Subcutaneous adipose tissue (tissue), 4 donors: ENCODE results near the gene TP53RK. TPM values are rescaled to one million over a fixed set of nuclear protein-coding genes. Genes with fewer than 3 reads are reported as not detected.

Source experiments
- total RNA-seq, 4 donors: library from RNA; depleted of rRNA; stranded (reverse); fragments of >200 nt; gene quantifications; one replicate each; pipeline ENCODE4 v1.1.0, GENCODE V29; 2016
- TF ChIP-seq, protein P1 (sequence below): fragments of 450-650 bp; IDR thresholded peaks from one replicate; pipeline ENCODE4 v1.5.1; 2016; ENCODE audit warnings: low read depth, mild to moderate bottlenecking, control low read depth, antibody characterized with exemption, moderate library complexity

Gene TP53RK
- total RNA-seq, 4 donors from 2014 or later, result 9.5 to 20.1 (median 13.2) TPM

DNA sequence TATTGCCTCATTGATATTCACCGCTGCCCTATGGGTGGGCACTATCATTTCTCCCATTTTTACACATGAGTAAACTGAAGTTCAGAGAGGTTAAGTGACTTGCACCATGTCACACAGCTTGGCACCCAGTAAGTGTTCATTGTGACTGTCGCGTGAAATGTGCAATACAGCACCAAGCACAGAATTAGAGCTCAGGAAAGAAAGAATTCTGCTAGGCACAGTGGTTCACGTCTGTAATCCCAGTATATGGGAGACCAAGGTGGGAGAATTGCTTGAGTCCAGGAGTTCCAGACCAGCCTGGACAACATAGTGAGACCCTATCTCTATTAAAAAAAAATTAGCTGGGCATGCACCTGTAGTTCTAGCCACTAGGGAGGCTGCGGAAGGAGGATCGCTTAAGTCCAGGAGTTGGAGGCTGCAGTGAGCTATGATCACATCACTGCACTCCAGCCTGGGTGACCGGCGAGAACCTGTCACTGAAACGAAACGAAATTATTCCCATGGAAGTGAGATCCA, 38.6 kb downstream of the TP53RK start:
- TF ChIP-seq, protein P1, sequence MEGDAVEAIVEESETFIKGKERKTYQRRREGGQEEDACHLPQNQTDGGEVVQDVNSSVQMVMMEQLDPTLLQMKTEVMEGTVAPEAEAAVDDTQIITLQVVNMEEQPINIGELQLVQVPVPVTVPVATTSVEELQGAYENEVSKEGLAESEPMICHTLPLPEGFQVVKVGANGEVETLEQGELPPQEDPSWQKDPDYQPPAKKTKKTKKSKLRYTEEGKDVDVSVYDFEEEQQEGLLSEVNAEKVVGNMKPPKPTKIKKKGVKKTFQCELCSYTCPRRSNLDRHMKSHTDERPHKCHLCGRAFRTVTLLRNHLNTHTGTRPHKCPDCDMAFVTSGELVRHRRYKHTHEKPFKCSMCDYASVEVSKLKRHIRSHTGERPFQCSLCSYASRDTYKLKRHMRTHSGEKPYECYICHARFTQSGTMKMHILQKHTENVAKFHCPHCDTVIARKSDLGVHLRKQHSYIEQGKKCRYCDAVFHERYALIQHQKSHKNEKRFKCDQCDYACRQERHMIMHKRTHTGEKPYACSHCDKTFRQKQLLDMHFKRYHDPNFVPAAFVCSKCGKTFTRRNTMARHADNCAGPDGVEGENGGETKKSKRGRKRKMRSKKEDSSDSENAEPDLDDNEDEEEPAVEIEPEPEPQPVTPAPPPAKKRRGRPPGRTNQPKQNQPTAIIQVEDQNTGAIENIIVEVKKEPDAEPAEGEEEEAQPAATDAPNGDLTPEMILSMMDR, result no peak

DNA sequence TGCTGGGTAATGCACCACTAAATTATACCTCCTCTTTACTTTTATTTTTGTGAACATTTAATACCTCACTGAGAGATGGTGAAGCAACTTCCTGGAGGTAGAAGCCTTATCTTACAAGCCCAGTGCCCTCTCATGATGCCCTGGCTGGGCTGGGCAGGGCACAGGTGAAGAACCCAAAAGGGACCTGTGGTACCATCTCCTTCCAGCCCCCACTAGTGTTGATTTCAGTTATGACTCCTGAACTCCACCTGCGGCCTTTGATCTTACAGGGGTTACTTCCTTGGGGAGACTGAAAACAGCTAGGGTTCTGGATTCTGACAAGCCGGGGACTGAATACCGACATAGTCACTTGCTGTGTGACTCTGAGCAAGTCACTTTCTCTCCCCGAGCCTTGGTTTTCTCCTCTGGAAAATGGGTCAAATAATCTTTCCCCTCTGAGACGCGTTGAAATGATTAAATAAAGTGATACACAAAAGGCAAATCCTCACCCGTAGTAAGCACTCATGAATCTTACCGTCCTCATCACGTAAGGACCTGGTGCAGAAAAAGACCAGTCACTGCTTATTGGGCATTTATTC, 39.2 kb downstream of the TP53RK start:
- TF ChIP-seq, protein P1, result no peak

DNA sequence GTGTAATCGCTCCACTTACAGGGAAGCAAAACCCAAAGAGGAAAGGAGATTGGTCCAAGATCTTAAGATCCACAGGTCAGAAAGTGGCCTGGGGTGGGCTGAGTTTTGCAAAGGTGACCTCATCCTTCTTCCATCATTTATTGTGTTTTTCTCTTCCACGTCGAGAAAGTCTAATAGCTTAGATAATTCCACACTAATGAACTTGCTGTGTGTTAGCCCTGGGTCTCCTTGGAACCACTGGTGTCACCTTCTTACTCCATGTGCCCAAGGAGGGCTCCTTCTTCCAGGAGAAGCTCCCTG, 39.6 kb downstream of the TP53RK start:
- TF ChIP-seq, protein P1, result no peak

DNA sequence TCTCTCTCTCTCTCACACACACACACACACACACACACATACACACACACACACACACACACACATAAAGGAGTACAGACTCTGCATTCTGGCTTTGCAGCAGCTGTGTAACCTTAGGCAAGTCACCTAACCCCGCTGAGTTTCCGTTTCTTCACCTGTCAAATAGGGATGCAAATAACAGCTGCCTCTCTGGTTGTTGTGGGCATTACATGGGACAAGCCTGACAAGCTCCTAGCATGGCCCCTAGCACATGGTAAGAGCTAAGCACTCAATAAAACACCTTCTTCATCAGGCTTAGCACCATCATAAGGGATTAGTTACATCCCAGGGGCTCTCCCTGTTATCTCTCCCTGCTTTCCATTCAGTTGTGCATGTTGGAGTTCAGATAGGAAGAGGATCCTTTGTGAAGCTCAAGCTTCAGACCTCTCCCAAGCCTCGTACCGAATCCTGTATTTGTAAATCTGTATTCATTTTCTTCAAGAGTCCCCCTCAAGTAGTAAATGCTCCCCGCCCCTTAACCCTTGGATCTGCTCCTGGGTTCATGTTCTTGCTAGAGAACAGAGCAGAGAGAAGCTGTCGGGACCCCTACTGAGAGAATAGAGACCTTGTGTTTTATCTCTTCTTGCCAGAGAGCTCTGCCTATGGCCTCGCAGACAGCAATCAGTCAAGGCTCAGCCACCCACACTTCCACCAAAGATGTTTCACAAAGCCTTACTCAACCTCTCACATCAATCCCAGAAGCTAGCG, 40.2 kb downstream of the TP53RK start:
- TF ChIP-seq, protein P1, result no peak

DNA sequence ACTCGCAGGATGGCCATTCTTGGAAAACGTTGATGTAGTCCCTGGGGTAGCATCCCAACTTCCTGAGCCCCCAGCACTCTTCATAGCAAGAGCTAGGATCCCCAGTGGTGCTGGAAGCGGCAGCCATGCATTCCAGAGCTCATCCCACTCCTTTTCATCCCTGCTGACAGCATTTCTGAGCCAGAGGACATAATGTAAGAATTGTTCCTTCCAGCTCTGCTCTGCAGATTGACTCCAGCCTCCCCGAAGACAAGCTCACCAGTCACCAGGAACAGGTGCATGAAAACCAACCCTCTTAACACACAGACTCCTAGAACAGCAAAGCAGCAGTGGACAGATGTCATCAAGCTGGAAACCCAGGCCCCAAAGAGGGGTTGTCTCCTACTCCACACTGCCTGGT, 41.8 kb downstream of the TP53RK start:
- TF ChIP-seq, protein P1, result no peak

DNA sequence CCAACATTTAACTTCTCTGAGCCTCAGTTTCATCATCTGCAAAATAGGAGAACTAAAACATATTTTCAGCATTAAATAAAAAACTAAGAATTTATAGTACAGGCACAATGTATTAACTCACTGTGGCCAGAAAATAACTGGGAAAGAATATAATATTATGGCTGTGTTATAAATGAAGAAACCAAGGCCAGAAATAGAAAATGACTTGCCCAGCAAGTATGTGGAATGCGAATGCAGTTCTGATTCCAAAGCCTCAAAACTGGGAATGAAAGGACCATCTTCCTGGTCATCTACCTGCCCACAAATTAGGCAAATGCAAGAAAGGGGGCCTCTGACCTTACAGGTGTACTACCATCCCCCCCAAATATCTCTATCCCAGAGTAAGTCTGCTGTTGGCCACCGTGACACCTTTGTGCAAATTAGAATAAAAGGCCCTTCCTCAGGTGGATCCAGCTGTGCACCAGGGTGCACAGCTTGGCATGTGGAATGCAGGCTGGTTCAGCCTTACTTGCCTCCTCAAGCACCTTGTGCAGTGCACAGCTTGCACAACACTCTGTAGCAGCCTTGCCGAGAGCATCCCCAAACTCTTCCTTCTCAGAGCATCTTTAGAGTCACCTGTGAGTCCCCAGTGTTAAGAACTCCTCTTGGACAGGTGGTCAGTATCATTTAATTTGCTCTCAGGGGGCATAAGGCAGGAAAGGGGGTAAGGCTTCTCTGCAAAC, 42.4 kb downstream of the TP53RK start:
- TF ChIP-seq, protein P1, result no peak

DNA sequence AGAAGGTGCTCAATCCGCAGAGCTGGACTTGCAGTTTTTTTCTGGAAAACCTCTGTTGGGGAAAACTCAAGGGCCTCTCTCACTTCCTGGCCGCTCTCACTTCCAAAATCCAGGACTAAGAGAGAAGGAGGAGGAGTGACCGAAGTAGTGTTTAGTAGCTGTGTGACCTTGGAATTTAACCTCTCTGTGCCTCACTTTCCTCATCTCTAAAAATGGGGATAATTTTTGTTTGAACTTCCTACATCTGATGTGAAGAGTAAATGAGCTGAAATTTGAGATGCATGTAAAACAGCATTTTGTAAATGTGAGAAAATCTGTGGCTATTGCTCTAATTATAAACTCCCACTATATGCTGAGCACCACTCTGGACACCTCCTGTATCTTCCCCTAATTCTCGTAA, 43.1 kb downstream of the TP53RK start:
- TF ChIP-seq, protein P1, result no peak
